Epithelial cell of proximal tubule (primary cell): ENCODE measurements around the gene EIF4E3. TPM values are rescaled to one million over a fixed set of nuclear protein-coding genes. Genes with fewer than 3 reads are reported as not detected.

Source experiments
- DNase-seq: peaks from one replicate; pipeline ENCODE4 v3.0.0-alpha.2; 2011; ENCODE audit warnings: low read depth
- H3K4me3 ChIP-seq: 2 replicates; pipeline ENCODE4 v1.5.1; 2011; ENCODE audit warnings: low read depth, mild to moderate bottlenecking, low read length
- total RNA-seq: library from RNA; depleted of rRNA; stranded (reverse); fragments of >200 nt; gene quantifications from 2 replicates; pipeline ENCODE4 v1.2.3, GENCODE V29; 2015
- TF ChIP-seq, protein P1 (sequence below): conservative IDR thresholded peaks from 2 replicates; pipeline ENCODE4 v1.5.1; 2012; ENCODE audit warnings: low read depth, mild to moderate bottlenecking, low read length

The EIF4E3 gene
- total RNA-seq, 1 donor from 2014 or later: 2.5 TPM

- TF ChIP-seq, protein P1, sequence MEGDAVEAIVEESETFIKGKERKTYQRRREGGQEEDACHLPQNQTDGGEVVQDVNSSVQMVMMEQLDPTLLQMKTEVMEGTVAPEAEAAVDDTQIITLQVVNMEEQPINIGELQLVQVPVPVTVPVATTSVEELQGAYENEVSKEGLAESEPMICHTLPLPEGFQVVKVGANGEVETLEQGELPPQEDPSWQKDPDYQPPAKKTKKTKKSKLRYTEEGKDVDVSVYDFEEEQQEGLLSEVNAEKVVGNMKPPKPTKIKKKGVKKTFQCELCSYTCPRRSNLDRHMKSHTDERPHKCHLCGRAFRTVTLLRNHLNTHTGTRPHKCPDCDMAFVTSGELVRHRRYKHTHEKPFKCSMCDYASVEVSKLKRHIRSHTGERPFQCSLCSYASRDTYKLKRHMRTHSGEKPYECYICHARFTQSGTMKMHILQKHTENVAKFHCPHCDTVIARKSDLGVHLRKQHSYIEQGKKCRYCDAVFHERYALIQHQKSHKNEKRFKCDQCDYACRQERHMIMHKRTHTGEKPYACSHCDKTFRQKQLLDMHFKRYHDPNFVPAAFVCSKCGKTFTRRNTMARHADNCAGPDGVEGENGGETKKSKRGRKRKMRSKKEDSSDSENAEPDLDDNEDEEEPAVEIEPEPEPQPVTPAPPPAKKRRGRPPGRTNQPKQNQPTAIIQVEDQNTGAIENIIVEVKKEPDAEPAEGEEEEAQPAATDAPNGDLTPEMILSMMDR: no peak
- H3K4me3 ChIP-seq: no peak overlapping the region
- DNase-seq: no peak
Observed at GRCh38 chr3:71692139-71692538, 33.1 kb downstream of the EIF4E3 start.

GRCh38 chr3:71690341-71690841 lies 34.8 kb downstream of the EIF4E3 start:
- no peak for DNase-seq
- TF ChIP-seq, protein P1: no peak
- H3K4me3 ChIP-seq: peak overlapping the region; percentile 17

- H3K4me3 ChIP-seq: no peak overlapping the region
- TF ChIP-seq, protein P1: peak; percentile 31
- no peak for DNase-seq
Observed at GRCh38 chr3:71689291-71689690, 35.9 kb downstream of the EIF4E3 start.

DNA sequence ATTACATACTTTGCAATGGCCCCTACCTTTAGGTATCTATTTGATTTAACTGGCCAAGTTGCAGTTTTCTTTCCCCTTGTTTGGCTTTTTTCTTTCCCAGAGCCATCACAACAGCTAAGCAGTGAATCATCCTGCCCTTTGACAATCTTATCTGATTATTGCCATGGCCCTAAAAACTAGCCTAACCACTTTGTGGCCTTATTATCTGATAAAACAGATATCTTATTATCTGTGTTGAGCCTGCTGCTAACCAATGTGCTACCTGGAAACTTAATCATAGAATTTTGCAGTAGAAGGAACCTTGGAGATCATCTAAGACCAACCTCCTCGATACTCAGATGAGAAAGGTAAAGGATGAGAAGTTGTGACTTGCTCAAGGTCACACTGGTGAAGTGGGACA lies 37.1 kb downstream of the EIF4E3 start:
- no peak for DNase-seq
- no peak overlapping the region for H3K4me3 ChIP-seq
- TF ChIP-seq, protein P1: no peak

- no peak for DNase-seq
- H3K4me3 ChIP-seq: no peak overlapping the region
- TF ChIP-seq, protein P1: no peak
Observed at GRCh38 chr3:71685686-71686085, 39.5 kb downstream of the EIF4E3 start.

GRCh38 chr3:71684757-71685386 lies 40.3 kb downstream of the EIF4E3 start:
- H3K4me3 ChIP-seq: no peak overlapping the region
- TF ChIP-seq, protein P1: no peak
- DNase-seq: no peak

GRCh38 chr3:71684046-71684756 lies 41.0 kb downstream of the EIF4E3 start:
- TF ChIP-seq, protein P1: no peak
- no peak overlapping the region for H3K4me3 ChIP-seq
- DNase-seq: no peak
